Omental fat pad (tissue), 4 donors: ENCODE measurements around the gene RICTOR. TPM values are rescaled to one million over a fixed set of nuclear protein-coding genes. Genes with fewer than 3 reads are reported as not detected.

Source experiments
- ATAC-seq: fragments of 150-250 bp; one replicate; pipeline ENCODE4 v1.9.1; 2016; ENCODE audit warnings: mild to moderate bottlenecking, moderate library complexity; ENCODE audit not compliant: low FRiP score
- DNase-seq: peaks from one replicate; pipeline ENCODE4 v3.0.0-alpha.2; 2019; ENCODE audit warnings: low spot score
- total RNA-seq, 4 donors: library from RNA; depleted of rRNA; stranded (reverse); fragments of >200 nt; gene quantifications; one replicate each; pipeline ENCODE4 v1.1.0, GENCODE V29; 2016
- TF ChIP-seq, protein P1 (sequence below), 3 donors: fragments of 450-650 bp; IDR thresholded peaks; one replicate each; pipeline ENCODE4 v1.5.1; 2016 to 2017; ENCODE audit warnings: antibody characterized with exemption in 3 of 3, mild to moderate bottlenecking in 3 of 3, moderate library complexity in 2 of 3

RICTOR gene
- total RNA-seq, 4 donors from 2014 or later: 20.4 to 47.1 (median 32.2) TPM

DNA sequence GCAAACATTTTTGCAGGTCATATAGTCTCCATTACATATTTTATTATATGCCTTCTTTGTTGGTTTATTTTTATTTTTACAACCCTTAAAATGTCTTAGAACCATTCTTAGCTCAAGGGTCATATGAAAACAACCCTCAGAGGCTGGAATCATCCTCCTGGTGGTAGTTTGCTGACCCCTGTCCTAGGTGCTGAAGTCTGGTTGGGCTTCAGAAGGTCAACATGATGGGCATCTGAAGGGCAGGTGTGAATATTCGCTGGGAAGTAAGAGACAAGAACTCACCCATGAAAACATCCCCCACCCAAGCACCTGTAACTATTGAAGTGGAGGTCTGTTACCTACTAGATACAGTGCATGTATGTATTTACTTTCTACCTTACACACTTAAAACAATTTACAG lies 153.0 kb downstream of the RICTOR start:
- ATAC-seq: no peak
- no peak for DNase-seq
- TF ChIP-seq, protein P1, sequence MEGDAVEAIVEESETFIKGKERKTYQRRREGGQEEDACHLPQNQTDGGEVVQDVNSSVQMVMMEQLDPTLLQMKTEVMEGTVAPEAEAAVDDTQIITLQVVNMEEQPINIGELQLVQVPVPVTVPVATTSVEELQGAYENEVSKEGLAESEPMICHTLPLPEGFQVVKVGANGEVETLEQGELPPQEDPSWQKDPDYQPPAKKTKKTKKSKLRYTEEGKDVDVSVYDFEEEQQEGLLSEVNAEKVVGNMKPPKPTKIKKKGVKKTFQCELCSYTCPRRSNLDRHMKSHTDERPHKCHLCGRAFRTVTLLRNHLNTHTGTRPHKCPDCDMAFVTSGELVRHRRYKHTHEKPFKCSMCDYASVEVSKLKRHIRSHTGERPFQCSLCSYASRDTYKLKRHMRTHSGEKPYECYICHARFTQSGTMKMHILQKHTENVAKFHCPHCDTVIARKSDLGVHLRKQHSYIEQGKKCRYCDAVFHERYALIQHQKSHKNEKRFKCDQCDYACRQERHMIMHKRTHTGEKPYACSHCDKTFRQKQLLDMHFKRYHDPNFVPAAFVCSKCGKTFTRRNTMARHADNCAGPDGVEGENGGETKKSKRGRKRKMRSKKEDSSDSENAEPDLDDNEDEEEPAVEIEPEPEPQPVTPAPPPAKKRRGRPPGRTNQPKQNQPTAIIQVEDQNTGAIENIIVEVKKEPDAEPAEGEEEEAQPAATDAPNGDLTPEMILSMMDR (IDR thresholded peaks at IDR 0.05): no peak

DNA sequence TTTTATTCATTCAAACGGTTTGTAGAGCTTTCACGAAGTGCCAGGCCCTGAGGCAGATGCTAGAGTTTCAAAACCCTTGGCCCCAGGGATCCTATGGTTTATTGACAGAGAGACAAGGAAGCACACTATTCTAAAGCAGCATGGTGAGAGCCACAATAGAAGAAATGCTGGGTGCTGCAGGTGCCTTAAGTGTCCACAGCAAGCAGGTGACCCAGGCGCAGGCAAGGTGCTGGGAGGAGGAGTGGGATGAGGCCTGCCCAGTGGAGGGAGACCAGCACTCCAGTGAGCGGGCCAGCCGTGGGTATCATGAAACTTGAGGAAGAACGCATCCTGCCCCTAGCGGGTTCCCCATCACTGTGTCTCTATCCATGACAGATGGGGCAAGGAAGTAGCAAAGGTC lies 157.4 kb downstream of the RICTOR start:
- TF ChIP-seq, protein P1 (IDR thresholded peaks at IDR 0.05): no peak
- no peak for DNase-seq
- ATAC-seq: no peak

DNA sequence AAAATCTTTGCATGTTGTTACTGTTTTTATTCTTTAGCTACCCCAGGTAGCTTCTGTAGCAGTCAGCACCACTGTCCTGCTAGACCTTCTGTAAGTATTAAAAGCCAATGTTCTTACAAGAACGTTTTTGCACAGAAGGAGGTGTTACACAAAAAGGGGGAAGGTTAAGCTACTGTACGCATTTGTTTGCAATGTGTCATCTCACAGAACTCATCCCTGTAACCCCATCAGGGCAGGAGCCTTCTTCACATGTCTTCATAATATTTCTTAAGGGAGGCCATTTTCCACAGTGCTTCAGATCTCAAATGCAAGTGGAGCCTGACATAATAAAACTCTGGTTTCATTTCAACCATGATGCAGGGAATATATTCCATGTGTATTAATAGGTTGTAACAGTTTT lies 160.5 kb downstream of the RICTOR start:
- no peak for ATAC-seq
- TF ChIP-seq, protein P1 (IDR thresholded peaks at IDR 0.05): no peak
- no peak for DNase-seq

DNA sequence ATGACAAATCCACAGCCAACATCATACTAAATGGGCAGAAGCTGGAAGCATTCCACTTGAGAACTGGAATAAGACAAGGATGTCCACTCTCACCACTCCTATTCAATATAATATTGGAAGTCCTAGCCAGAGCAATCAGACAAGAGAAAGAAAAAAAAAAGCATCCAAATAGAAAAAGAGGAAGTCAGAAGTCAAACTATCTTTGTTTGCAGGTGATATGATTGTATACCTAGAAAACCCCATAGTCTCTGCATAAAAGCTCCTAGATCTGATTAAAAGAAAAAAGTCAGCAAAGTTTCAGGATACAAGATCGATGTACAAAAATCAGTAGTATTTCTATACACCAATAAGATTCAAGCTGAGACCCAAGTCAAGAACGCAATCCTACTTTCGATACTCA lies 162.3 kb downstream of the RICTOR start:
- TF ChIP-seq, protein P1 (IDR thresholded peaks at IDR 0.05): no peak
- DNase-seq (no peak), ATAC-seq (no peak)

DNA sequence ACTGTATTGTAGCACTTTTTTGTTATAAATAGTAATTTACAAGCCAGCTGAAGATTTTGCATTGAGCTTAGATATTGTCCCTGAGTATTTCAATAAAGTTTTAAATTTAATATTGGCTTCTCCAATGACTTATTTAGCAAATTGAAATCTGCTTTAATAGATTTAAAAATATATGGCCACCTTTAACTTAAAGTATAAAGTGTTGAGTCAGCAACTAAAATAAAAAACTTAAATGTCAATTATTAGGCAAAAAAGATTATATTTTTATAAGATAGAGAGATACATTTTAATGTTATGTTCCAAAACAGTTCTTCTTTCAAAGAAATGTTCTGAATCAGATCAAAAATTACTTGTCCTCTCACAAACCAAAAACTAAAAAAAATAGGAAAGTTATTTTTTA lies 167.7 kb downstream of the RICTOR start:
- ATAC-seq (no peak), DNase-seq (no peak)
- TF ChIP-seq, protein P1 (IDR thresholded peaks at IDR 0.05): no peak

DNA sequence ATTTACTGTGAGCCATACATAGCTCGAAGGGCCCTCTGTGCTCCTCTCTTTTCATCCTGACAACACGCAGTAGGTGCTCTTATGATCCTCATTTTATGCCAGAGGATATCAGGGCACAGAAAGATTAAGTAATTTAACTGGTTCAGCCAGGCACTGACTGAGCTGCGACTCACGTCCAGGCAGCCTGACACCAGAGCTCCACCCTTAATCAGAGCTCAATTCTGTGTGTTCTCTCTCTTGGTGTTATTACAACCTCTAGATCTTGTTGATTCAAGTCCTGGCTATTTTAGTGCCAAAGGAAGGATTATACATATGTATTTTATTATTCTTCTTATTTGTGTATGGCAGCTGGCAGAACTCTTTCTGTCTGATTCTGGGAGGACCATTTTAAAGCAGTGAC lies 168.7 kb downstream of the RICTOR start:
- DNase-seq (no peak), ATAC-seq (no peak)
- TF ChIP-seq, protein P1 (IDR thresholded peaks at IDR 0.05): no peak

DNA sequence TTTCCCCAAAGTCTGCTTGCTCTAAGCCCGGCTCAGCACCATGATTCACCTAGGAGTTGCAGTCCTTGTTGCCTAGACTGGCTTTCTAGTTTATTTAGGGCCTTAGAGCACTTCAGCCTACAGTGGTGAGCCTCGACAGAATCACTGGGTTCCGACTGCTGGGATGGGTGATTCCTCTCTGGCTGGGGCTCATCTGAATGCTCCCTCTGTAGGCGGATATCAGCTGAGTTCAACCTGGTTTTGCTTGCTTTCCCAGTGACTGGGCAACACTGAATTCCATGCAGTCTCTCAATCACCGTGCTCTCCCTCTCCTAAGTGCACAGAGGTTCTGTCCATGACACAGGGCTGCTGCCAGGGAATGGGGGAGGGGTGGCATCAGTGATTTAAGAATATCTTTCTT lies 174.3 kb downstream of the RICTOR start:
- ATAC-seq (no peak), DNase-seq (no peak)
- TF ChIP-seq, protein P1 (IDR thresholded peaks at IDR 0.05): no peak
